Gastroesophageal sphincter (tissue), 3 donors: Measurements from ENCODE around the gene VPS36.
"Not testable (repeated sequence)": the region's sequence is repeated elsewhere in the genome, so short reads cannot be mapped to it uniquely, and the experiment has no call there.

Experiments used
- EP300 ChIP-seq: sonication (generic); formaldehyde crosslinking; IDR thresholded peaks from one replicate; pipeline ENCODE4 v1.6.1; 2017; ENCODE audit warnings: antibody characterized with exemption, mild to moderate bottlenecking
- POLR2A ChIP-seq, 2 donors: fragments of 450-650 bp; IDR thresholded peaks; one replicate each; pipeline ENCODE4 v1.6.1; 2017; ENCODE audit warnings: antibody characterized with exemption in 2 of 2, mild to moderate bottlenecking in 2 of 2, moderate library complexity in 1 of 2
- TF ChIP-seq, protein P1 (sequence below), 4 experiments: fragments of 200-600 bp in 2 of 4; fragments of 450-650 bp in 2 of 4; sonication (generic) in 1 of 4; IDR thresholded peaks; one replicate each; pipeline ENCODE4 v1.5.1; 2017 to 2019; ENCODE audit warnings: antibody characterized with exemption in 4 of 4, mild to moderate bottlenecking in 2 of 4, moderate library complexity in 2 of 4

DNA sequence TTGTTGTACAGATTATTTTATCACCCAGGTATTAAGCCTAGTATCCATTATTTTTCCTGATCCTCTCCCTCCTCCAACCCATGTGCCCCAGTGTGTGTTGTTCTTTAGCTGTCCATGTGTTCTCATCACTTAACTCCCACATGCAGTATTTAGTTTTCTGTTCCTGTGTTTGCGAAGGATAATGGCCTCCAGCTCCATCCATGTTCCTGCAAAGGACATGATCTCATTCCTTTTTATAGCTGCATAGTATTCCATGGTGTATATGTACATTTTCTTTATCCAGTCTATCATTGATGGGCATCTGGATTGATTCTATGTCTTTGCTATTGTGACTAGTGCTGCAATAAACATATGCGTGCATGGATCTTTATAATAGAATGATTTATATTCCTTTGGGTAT, 18.1 kb upstream of the VPS36 start:
- TF ChIP-seq, protein P1, sequence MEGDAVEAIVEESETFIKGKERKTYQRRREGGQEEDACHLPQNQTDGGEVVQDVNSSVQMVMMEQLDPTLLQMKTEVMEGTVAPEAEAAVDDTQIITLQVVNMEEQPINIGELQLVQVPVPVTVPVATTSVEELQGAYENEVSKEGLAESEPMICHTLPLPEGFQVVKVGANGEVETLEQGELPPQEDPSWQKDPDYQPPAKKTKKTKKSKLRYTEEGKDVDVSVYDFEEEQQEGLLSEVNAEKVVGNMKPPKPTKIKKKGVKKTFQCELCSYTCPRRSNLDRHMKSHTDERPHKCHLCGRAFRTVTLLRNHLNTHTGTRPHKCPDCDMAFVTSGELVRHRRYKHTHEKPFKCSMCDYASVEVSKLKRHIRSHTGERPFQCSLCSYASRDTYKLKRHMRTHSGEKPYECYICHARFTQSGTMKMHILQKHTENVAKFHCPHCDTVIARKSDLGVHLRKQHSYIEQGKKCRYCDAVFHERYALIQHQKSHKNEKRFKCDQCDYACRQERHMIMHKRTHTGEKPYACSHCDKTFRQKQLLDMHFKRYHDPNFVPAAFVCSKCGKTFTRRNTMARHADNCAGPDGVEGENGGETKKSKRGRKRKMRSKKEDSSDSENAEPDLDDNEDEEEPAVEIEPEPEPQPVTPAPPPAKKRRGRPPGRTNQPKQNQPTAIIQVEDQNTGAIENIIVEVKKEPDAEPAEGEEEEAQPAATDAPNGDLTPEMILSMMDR (IDR thresholded peaks at IDR 0.05), result not testable (repeated sequence)
- TF ChIP-seq POLR2A (IDR thresholded peaks at IDR 0.05); EP300: not testable (repeated sequence)
